Left lung (tissue), 10 donors: ENCODE data around the gene UBE2R2. TPM values are rescaled to one million over a fixed set of nuclear protein-coding genes. Genes with fewer than 3 reads are reported as not detected.
A peak's percentile ranks its signal among the peaks of the same experiment; 100 is the strongest.

ENCODE experiments used
- ATAC-seq: fragments of 200-7000 bp; cut with Tn5 transposase; one replicate; pipeline ENCODE4 v1.9.1; 2020; ENCODE audit warnings: moderate library complexity
- DNase-seq, 4 donors: peaks; one replicate each; pipeline ENCODE4 v3.0.0-alpha.2; 2013 to 2020
- H3K27ac ChIP-seq, 2 donors: fragments of 200-600 bp; sonication (generic) in 1 of 2; one replicate each; pipeline versions ENCODE4 v1.5.0 to v1.8.0; 2020 to 2021
- H3K27me3 ChIP-seq, 2 donors: fragments of 200-600 bp; sonication (generic) in 1 of 2; one replicate each; pipeline versions ENCODE4 v1.5.0 to v1.8.0; 2020 to 2021
- H3K36me3 ChIP-seq, 2 donors: fragments of 200-600 bp; sonication (generic) in 1 of 2; one replicate each; pipeline versions ENCODE4 v1.5.0 to v1.8.0; 2020 to 2021
- H3K4me1 ChIP-seq, 2 donors: fragments of 200-600 bp; one replicate each; pipeline ENCODE4 v1.8.0; 2021
- H3K4me3 ChIP-seq, 2 donors: fragments of 200-600 bp; sonication (generic) in 1 of 2; one replicate each; pipeline versions ENCODE4 v1.5.0 to v1.8.0; 2020 to 2021; ENCODE audit warnings: mild to moderate bottlenecking in 1 of 2
- H3K9me3 ChIP-seq, 2 donors: fragments of 200-600 bp; sonication (generic) in 1 of 2; one replicate each; pipeline versions ENCODE4 v1.5.0 to v1.8.0; 2020 to 2021
- intact Hi-C, 2 donors: fragments of 100-400 bp; cut with DNase I; formaldehyde crosslinking; loops; one replicate each; pipeline versions ENCODE4 v1.11.2 to v1.14.2; 2022
- polyA plus RNA-seq, 6 donors: library from polyadenylated mRNA; unstranded; fragments of 120-200 nt; gene quantifications; one replicate each; pipeline ENCODE4 v1.2.1, GENCODE V29; 2013; ENCODE audit not compliant: insufficient read length in 6 of 6
- total RNA-seq, 2 donors: library from RNA; stranded (reverse); fragmentation: NEBNext Ultra II Directional; extraction: Animal tissue kit (Norgen Biotek cat#: 25700); gene quantifications; one replicate each; pipeline ENCODE4 v1.2.1, GENCODE V29; 2021
- TF ChIP-seq, protein P1 (sequence below), 2 donors: fragments of 200-600 bp; sonication (generic) in 1 of 2; IDR thresholded peaks; one replicate each; pipeline versions ENCODE4 v1.5.0 to v1.8.0; 2021; ENCODE audit warnings: antibody characterized with exemption in 2 of 2
- donor health status: DM: no; HTN: yes; CAD: no.
- donor health status: DM: no; HTN: no; CAD: no.

Gene UBE2R2
- total and polyA plus RNA-seq, 8 donors, result 34.0 to 60.6 (median 56.7) TPM

- Histone ChIP-seq H3K9me3 (no peaks in the 10 kb centered on the region), H3K27ac (no peak overlapping the region), H3K36me3 (no peaks in the 10 kb centered on the region), H3K27me3 (peaks cover 0 to 4% of the 10 kb centered on the region in 2 donors), H3K4me1 (peaks cover 0 to 3% of the 10 kb centered on the region in 2 donors), H3K4me3 (no peak overlapping the region)
- TF ChIP-seq, protein P1, sequence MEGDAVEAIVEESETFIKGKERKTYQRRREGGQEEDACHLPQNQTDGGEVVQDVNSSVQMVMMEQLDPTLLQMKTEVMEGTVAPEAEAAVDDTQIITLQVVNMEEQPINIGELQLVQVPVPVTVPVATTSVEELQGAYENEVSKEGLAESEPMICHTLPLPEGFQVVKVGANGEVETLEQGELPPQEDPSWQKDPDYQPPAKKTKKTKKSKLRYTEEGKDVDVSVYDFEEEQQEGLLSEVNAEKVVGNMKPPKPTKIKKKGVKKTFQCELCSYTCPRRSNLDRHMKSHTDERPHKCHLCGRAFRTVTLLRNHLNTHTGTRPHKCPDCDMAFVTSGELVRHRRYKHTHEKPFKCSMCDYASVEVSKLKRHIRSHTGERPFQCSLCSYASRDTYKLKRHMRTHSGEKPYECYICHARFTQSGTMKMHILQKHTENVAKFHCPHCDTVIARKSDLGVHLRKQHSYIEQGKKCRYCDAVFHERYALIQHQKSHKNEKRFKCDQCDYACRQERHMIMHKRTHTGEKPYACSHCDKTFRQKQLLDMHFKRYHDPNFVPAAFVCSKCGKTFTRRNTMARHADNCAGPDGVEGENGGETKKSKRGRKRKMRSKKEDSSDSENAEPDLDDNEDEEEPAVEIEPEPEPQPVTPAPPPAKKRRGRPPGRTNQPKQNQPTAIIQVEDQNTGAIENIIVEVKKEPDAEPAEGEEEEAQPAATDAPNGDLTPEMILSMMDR (IDR thresholded peaks at IDR 0.05), result peak; percentile 65 to 76
- peak in 2 of 4 donors; percentile 25 to 41 for DNase-seq
- intact Hi-C loops, result no loop called here
- peak; percentile 72 for ATAC-seq
Observed at GRCh38 chr9:33778700-33779351, 38.1 kb upstream of the UBE2R2 start.

DNA sequence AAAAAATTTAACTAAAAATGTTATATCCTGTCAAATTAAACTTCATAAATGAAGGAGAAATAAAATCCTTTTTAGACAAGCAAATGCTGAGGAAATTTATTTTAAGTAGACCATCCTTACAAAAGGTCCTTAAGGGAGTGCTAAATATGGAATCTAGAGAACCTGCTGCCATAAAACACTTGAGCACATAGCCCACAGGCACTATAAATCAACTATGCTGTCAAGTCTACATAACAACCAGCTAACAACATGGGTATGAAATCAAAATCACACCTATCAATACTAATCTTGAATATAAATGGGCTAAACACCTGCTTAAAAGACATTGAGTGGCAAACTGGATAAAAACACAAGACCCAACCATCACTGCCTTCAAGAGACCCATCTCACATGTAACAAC is 36.7 kb upstream of the UBE2R2 start:
- TF ChIP-seq, protein P1 (IDR thresholded peaks at IDR 0.05), result no peak
- Histone ChIP-seq H3K9me3 (no peaks in the 10 kb centered on the region), H3K36me3 (no peaks in the 10 kb centered on the region), H3K4me1 (peaks cover 0 to 3% of the 10 kb centered on the region in 2 donors), H3K27ac (no peak overlapping the region), H3K27me3 (peaks cover 0 to 4% of the 10 kb centered on the region in 2 donors), H3K4me3 (no peak overlapping the region)
- intact Hi-C loops, result no loop called here
- ATAC-seq (no peak), DNase-seq (no peak)

- DNase-seq (peak in 1 of 4 donors; percentile 27), ATAC-seq (peak; percentile 49)
- TF ChIP-seq, protein P1 (IDR thresholded peaks at IDR 0.05), result no peak
- Histone ChIP-seq H3K9me3 (no peaks in the 10 kb centered on the region), H3K27ac (peak overlapping the region in 1 of 2 donors; percentile 35), H3K27me3 (peaks cover 0 to 4% of the 10 kb centered on the region in 2 donors), H3K4me3 (no peak overlapping the region), H3K4me1 (peaks cover 0 to 3% of the 10 kb centered on the region in 2 donors), H3K36me3 (no peaks in the 10 kb centered on the region)
- intact Hi-C loops, result no loop called here
Observed at GRCh38 chr9:33781736-33782135, 35.2 kb upstream of the UBE2R2 start.

DNA sequence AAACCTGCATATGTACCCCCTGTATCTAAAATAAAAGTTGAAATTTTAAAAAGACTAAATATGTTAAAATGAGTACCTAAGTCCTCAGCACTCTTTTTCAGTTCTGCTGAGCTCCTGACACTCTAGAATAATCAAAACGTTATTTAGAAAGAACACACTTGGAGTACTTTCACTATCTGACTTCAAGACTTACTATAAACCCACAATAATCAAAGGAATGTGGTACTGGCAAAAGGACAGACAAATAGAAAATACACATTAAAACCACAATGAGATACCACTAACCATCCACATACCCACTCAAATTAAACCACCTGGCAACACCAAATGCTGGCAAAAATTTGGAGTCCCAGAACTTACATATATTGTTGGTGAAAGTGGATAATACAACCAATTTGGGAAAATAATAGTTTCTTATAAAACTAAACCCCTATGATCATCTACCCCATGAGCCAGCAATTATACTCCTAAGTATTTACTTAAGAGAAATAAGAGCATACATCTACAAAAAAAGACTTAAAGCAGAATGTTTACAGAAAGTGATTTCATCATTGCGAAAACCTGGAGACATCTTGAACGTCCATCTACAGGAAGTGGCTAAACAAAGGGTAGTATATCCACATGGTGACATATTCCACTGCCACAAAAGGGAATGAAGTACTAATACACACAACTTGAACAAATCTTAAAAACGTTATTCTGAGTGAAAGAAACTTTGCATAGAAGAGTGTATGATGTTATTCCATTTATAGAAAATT is 34.4 kb upstream of the UBE2R2 start:
- no peak overlapping the region for H3K4me3 ChIP-seq
- H3K9me3 ChIP-seq, result no peaks in the 10 kb centered on the region
- H3K4me1 ChIP-seq, result peaks cover 0 to 3% of the 10 kb centered on the region in 2 donors
- TF ChIP-seq, protein P1 (IDR thresholded peaks at IDR 0.05), result no peak
- ATAC-seq, result peak; percentile 67
- no peaks in the 10 kb centered on the region for H3K36me3 ChIP-seq
- DNase-seq, result no peak
- intact Hi-C loops, result no loop called here
- peak overlapping the region in 1 of 2 donors; percentile 35 for H3K27ac ChIP-seq
- peaks cover 0 to 3% of the 10 kb centered on the region in 2 donors for H3K27me3 ChIP-seq

- H3K4me3 ChIP-seq, result no peak overlapping the region
- TF ChIP-seq, protein P1 (IDR thresholded peaks at IDR 0.05), result no peak
- peaks cover 0 to 3% of the 10 kb centered on the region in 2 donors for H3K4me1 ChIP-seq
- intact Hi-C loops, result no loop called here
- no peaks in the 10 kb centered on the region for H3K27me3 ChIP-seq
- DNase-seq, result no peak
- no peak overlapping the region for H3K27ac ChIP-seq
- H3K9me3 ChIP-seq, result no peaks in the 10 kb centered on the region
- no peaks in the 10 kb centered on the region for H3K36me3 ChIP-seq
- ATAC-seq, result no peak
Observed at GRCh38 chr9:33785914-33786313, 31.0 kb upstream of the UBE2R2 start.
